ENCODE results near the gene DHODH.

- no peak for TF ChIP-seq RAD21 (conservative IDR thresholded peaks at IDR 0.05)
- TF ChIP-seq, protein P1, sequence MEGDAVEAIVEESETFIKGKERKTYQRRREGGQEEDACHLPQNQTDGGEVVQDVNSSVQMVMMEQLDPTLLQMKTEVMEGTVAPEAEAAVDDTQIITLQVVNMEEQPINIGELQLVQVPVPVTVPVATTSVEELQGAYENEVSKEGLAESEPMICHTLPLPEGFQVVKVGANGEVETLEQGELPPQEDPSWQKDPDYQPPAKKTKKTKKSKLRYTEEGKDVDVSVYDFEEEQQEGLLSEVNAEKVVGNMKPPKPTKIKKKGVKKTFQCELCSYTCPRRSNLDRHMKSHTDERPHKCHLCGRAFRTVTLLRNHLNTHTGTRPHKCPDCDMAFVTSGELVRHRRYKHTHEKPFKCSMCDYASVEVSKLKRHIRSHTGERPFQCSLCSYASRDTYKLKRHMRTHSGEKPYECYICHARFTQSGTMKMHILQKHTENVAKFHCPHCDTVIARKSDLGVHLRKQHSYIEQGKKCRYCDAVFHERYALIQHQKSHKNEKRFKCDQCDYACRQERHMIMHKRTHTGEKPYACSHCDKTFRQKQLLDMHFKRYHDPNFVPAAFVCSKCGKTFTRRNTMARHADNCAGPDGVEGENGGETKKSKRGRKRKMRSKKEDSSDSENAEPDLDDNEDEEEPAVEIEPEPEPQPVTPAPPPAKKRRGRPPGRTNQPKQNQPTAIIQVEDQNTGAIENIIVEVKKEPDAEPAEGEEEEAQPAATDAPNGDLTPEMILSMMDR (IDR thresholded peaks at IDR 0.05; ENCODE audit: poor library complexity, severe bottlenecking) = no peak
Observed at GRCh38 chr16:72023962-72024361, 15.4 kb downstream of the DHODH start.
